ENCODE results near the gene TRRAP.

DNA sequence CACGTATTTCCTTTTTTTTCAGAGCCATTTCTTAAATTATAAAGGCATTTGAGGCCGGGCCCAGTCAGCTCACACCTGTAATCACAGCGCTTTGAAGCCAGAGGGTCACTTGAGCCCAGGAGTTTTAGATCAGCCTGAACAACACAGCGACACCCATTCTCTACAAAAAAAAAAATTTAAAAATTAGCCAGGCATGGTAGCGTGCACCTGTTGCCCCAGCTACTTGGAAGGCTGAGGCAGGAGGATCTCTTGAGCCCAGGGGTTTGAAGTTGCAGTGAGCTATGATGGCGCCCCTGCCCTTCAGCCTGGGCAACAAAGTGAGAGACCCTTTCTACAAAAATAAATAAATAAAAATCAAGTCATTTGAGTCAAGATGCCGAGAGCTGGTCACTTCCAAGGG, 11.6 kb upstream of the TRRAP start:
- TF ChIP-seq, protein P1, sequence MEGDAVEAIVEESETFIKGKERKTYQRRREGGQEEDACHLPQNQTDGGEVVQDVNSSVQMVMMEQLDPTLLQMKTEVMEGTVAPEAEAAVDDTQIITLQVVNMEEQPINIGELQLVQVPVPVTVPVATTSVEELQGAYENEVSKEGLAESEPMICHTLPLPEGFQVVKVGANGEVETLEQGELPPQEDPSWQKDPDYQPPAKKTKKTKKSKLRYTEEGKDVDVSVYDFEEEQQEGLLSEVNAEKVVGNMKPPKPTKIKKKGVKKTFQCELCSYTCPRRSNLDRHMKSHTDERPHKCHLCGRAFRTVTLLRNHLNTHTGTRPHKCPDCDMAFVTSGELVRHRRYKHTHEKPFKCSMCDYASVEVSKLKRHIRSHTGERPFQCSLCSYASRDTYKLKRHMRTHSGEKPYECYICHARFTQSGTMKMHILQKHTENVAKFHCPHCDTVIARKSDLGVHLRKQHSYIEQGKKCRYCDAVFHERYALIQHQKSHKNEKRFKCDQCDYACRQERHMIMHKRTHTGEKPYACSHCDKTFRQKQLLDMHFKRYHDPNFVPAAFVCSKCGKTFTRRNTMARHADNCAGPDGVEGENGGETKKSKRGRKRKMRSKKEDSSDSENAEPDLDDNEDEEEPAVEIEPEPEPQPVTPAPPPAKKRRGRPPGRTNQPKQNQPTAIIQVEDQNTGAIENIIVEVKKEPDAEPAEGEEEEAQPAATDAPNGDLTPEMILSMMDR (IDR thresholded peaks at IDR 0.05), result no peak
- no peak for TF ChIP-seq POLR2A (IDR thresholded peaks at IDR 0.05)

Measured in esophagus squamous epithelium (tissue), 4 donors.